HG03139 (cell line): Measurements from ENCODE around the gene CWH43.
A peak's percentile ranks its signal among the peaks of the same experiment; 100 is the strongest.
"Not testable (repeated sequence)": the region's sequence is repeated elsewhere in the genome, so short reads cannot be mapped to it uniquely, and the experiment has no call there.

Experiments used
- ATAC-seq: cut with Tn5 transposase; IDR thresholded peaks from one replicate; pipeline ENCODE4 v1.9.1; 2021; ENCODE audit not compliant: unreplicated experiment

The CWH43 gene

GRCh38 chr4:48974979-48975640 lies 11.0 kb upstream of the CWH43 start:
- no peak for ATAC-seq

- ATAC-seq, result no peak
Observed at GRCh38 chr4:48976041-48976440, 10.0 kb upstream of the CWH43 start.

GRCh38 chr4:48979914-48980579 lies 6.0 kb upstream of the CWH43 start:
- no peak for ATAC-seq

GRCh38 chr4:48984005-48984404 lies 2.1 kb upstream of the CWH43 start:
- ATAC-seq, result not testable (repeated sequence)

- ATAC-seq, result no peak
Observed at GRCh38 chr4:48985602-48985975, 486 bp upstream of the CWH43 start.

- ATAC-seq, result no peak
Observed at GRCh38 chr4:48986654-48987164, 634 bp downstream of the CWH43 start.

- no peak for ATAC-seq
Observed at GRCh38 chr4:48989461-48990203, 3.6 kb downstream of the CWH43 start.

- ATAC-seq, result no peak
Observed at GRCh38 chr4:48991357-48991756, 5.3 kb downstream of the CWH43 start.

- ATAC-seq, result no peak
Observed at GRCh38 chr4:48997962-48998361, 11.9 kb downstream of the CWH43 start.

GRCh38 chr4:48998440-48998839 lies 12.4 kb downstream of the CWH43 start:
- no peak for ATAC-seq

GRCh38 chr4:49000806-49001205 lies 14.7 kb downstream of the CWH43 start:
- no peak for ATAC-seq

- ATAC-seq, result no peak
Observed at GRCh38 chr4:49002931-49003330, 16.9 kb downstream of the CWH43 start.

- ATAC-seq, result no peak
Observed at GRCh38 chr4:49018718-49019295, 32.7 kb downstream of the CWH43 start.

- no peak for ATAC-seq
Observed at GRCh38 chr4:49032440-49033161, 46.5 kb downstream of the CWH43 start.

- ATAC-seq, result no peak
Observed at GRCh38 chr4:49036528-49036927, 50.5 kb downstream of the CWH43 start.

- ATAC-seq, result no peak
Observed at GRCh38 chr4:49044270-49044669, 58.2 kb downstream of the CWH43 start.

- no peak for ATAC-seq
Observed at GRCh38 chr4:49058306-49058705, 72.2 kb downstream of the CWH43 start.

- ATAC-seq, result no peak
Observed at GRCh38 chr4:49063670-49064069, 77.6 kb downstream of the CWH43 start.

GRCh38 chr4:49072196-49072595 lies 86.1 kb downstream of the CWH43 start:
- not testable (repeated sequence) for ATAC-seq

GRCh38 chr4:49091883-49092282 lies 105.8 kb downstream of the CWH43 start:
- ATAC-seq, result not testable (repeated sequence)

- peak; percentile 48 for ATAC-seq
Observed at GRCh38 chr4:49092608-49093135, 106.6 kb downstream of the CWH43 start.
